GM18907 (cell line): ENCODE data around the gene LRRC71.
A peak's percentile ranks its signal among the peaks of the same experiment; 100 is the strongest.

Experiments
- ATAC-seq: cut with Tn5 transposase; IDR thresholded peaks from one replicate; pipeline ENCODE4 v1.9.1; 2021; ENCODE audit warnings: mild to moderate bottlenecking, moderate library complexity; ENCODE audit not compliant: unreplicated experiment

Gene LRRC71

GRCh38 chr1:156892190-156893047 is 28.0 kb upstream of the LRRC71 start:
- ATAC-seq, result peak; percentile 75

GRCh38 chr1:156893048-156893953 is 27.1 kb upstream of the LRRC71 start, which contains the start of gene PEAR1:
TSS of gene PEAR1 (plus strand) at chr1:156893718. CDS start at chr1:156903927, 10,209 bp downstream.
- no peak for ATAC-seq

GRCh38 chr1:156894001-156894400 is 26.4 kb upstream of the LRRC71 start:
- no peak for ATAC-seq

GRCh38 chr1:156894711-156895454 is 25.5 kb upstream of the LRRC71 start:
- ATAC-seq, result no peak

- no peak for ATAC-seq
Observed at GRCh38 chr1:156895455-156895812, 25.0 kb upstream of the LRRC71 start.

- no peak for ATAC-seq
Observed at GRCh38 chr1:156895927-156896326, 24.5 kb upstream of the LRRC71 start.

GRCh38 chr1:156896490-156897033 is 23.9 kb upstream of the LRRC71 start:
- no peak for ATAC-seq

GRCh38 chr1:156897078-156897825 is 23.2 kb upstream of the LRRC71 start:
- no peak for ATAC-seq

GRCh38 chr1:156898161-156898566 is 22.3 kb upstream of the LRRC71 start:
- no peak for ATAC-seq

GRCh38 chr1:156898971-156899664 is 21.3 kb upstream of the LRRC71 start:
- ATAC-seq, result no peak

GRCh38 chr1:156899956-156900718 is 20.3 kb upstream of the LRRC71 start:
- ATAC-seq, result no peak

- no peak for ATAC-seq
Observed at GRCh38 chr1:156900896-156901589, 19.4 kb upstream of the LRRC71 start.

GRCh38 chr1:156901590-156901900 is 18.9 kb upstream of the LRRC71 start:
- ATAC-seq, result no peak

GRCh38 chr1:156901966-156902915 is 18.2 kb upstream of the LRRC71 start:
- no peak for ATAC-seq

- ATAC-seq, result no peak
Observed at GRCh38 chr1:156903328-156904091, 16.9 kb upstream of the LRRC71 start.

GRCh38 chr1:156904187-156904959 is 16.1 kb upstream of the LRRC71 start:
- no peak for ATAC-seq
